SU-DHL-6 (cell line): Measurements from ENCODE around the gene TAAR9.

Experiments used
- CTCF ChIP-seq: fragments of 200-600 bp; sonication (generic); IDR thresholded peaks from one replicate; pipeline ENCODE4 v1.5.1; 2017; ENCODE audit warnings: antibody characterized with exemption, mild to moderate bottlenecking, low read length, moderate library complexity; ENCODE audit not compliant: insufficient read depth, poor library complexity, severe bottlenecking
- EZH2phosphoT487 ChIP-seq: fragments of 200-600 bp; sonication (generic), shearing (Covaris generic); conservative IDR thresholded peaks from 2 replicates; pipeline ENCODE4 v1.6.1; 2018; ENCODE audit warnings: mild to moderate bottlenecking, antibody characterized with exemption, low read length, moderate library complexity, mixed read lengths

- TF ChIP-seq CTCF (no peak), EZH2phosphoT487 (no peak)
These were observed 48.1 kb upstream of the TAAR9 start for GRCh38 chr6:132490024-132490423.
